IMR-90 (cell line): ENCODE results near the gene FUS. TPM values are rescaled to one million over a fixed set of nuclear protein-coding genes. Genes with fewer than 3 reads are reported as not detected.

Experiments
- ATAC-seq: fragments of 200-7000 bp; cut with Tn5 transposase; 2 replicates; pipeline ENCODE4 v1.9.1; 2020; ENCODE audit warnings: low read depth, mild to moderate bottlenecking, moderate library complexity
- BruUV-seq: library from RNA; stranded (reverse); fragments of 400-500 nt; replicated peaks from 2 replicates; lab custom pipeline; 2021; lab: Mats Ljungman, UMichigan
- CTCF ChIA-PET: fragments of 300-600 bp; formaldehyde crosslinking; extraction: SDS; loops from one replicate; lab custom pipeline; 2021; ENCODE audit warnings: antibody characterized with exemption; lab: Yijun Ruan, JAX
- POLR2A ChIA-PET: fragments of 300-600 bp; sonication (Branson Sonifier 250); formaldehyde crosslinking; loops from one replicate; lab custom pipeline; 2022; ENCODE audit warnings: antibody characterized with exemption; ENCODE audit not compliant: unreplicated experiment; lab: Charles Lee
- DNase-seq: peaks from one replicate; pipeline ENCODE4 v3.0.0; 2013
- H2AFZ ChIP-seq: replicated peaks from 2 replicates; pipeline ENCODE3; 2013; ENCODE audit warnings: low read length, mild to moderate bottlenecking; ENCODE audit not compliant: poor library complexity
- H2AK5ac ChIP-seq: 2 replicates; pipeline ENCODE4 v1.6.1; 2013; ENCODE audit warnings: low read depth, low read length, inconsistent platforms
- H2AK9ac ChIP-seq: replicated peaks from 2 replicates; pipeline ENCODE3; 2013; ENCODE audit warnings: mild to moderate bottlenecking, low read depth, low read length, moderate library complexity; ENCODE audit not compliant: poor library complexity
- H2BK120ac ChIP-seq: 2 replicates; pipeline ENCODE4 v1.6.1; 2013; ENCODE audit warnings: low read depth, low read length, inconsistent platforms
- H2BK15ac ChIP-seq: 3 replicates; pipeline ENCODE4 v1.6.1; 2013; ENCODE audit warnings: low read depth, low read length, inconsistent platforms
- H2BK20ac ChIP-seq: 2 replicates; pipeline ENCODE4 v1.6.1; 2013; ENCODE audit warnings: low read depth, mild to moderate bottlenecking, inconsistent platforms, low read length, moderate library complexity
- H2BK5ac ChIP-seq: 2 replicates; pipeline ENCODE4 v1.6.1; 2013; ENCODE audit warnings: mild to moderate bottlenecking, low read depth, low read length, inconsistent platforms; ENCODE audit not compliant: poor library complexity, severe bottlenecking
- H3K14ac ChIP-seq: replicated peaks from 2 replicates; pipeline ENCODE4 v1.6.1; 2013; ENCODE audit warnings: low read depth, low read length, inconsistent platforms
- H3K18ac ChIP-seq: 2 replicates; pipeline ENCODE4 v1.6.1; 2013; ENCODE audit warnings: low read depth, low read length, control low read depth
- H3K23ac ChIP-seq: 2 replicates; pipeline ENCODE4 v1.6.1; 2013; ENCODE audit warnings: low read depth, low read length, inconsistent platforms
- H3K27ac ChIP-seq: 2 replicates; pipeline ENCODE4 v1.5.1; 2013; ENCODE audit warnings: mild to moderate bottlenecking, control low read depth, low read length; ENCODE audit not compliant: insufficient read depth
- H3K27me3 ChIP-seq: 2 replicates; pipeline ENCODE4 v1.6.1; 2013; ENCODE audit warnings: low read length; ENCODE audit not compliant: control insufficient read depth, insufficient read depth
- H3K36me3 ChIP-seq: 2 replicates; pipeline ENCODE4 v1.6.1; 2013; ENCODE audit warnings: low read length, mixed read lengths; ENCODE audit not compliant: control insufficient read depth, insufficient read depth
- H3K4ac ChIP-seq: 2 replicates; pipeline ENCODE4 v1.6.1; 2013; ENCODE audit warnings: low read depth, low read length, inconsistent platforms
- H3K4me1 ChIP-seq: 2 replicates; pipeline ENCODE4 v1.6.1; 2013; ENCODE audit warnings: low read length, mixed read lengths; ENCODE audit not compliant: control insufficient read depth, insufficient read depth
- H3K4me2 ChIP-seq: 2 replicates; pipeline ENCODE4 v1.6.1; 2013; ENCODE audit warnings: low read depth, mild to moderate bottlenecking, control low read depth, low read length, moderate library complexity
- H3K4me3 ChIP-seq: 2 replicates; pipeline ENCODE4 v1.5.1; 2013; ENCODE audit warnings: low read depth, mild to moderate bottlenecking, control low read depth, low read length, moderate library complexity; ENCODE audit not compliant: insufficient read depth
- H3K56ac ChIP-seq: 2 replicates; pipeline ENCODE4 v1.6.1; 2013; ENCODE audit warnings: low read length, inconsistent platforms; ENCODE audit not compliant: insufficient read depth; ENCODE audit errors: extremely low read depth
- H3K79me1 ChIP-seq, 2 experiments: 2 replicates each; pipeline ENCODE4 v1.6.1; 2013; ENCODE audit warnings: low read length in 2 of 2, inconsistent platforms in 1 of 2, low read depth in 1 of 2
- H3K9ac ChIP-seq: 2 replicates; pipeline ENCODE4 v1.6.1; 2013; ENCODE audit warnings: low read depth, low read length, control low read depth
- H3K9me1 ChIP-seq: 2 replicates; pipeline ENCODE4 v1.6.1; 2013; ENCODE audit warnings: low read length, inconsistent platforms; ENCODE audit not compliant: insufficient read depth
- H3K9me3 ChIP-seq: 2 replicates; pipeline ENCODE4 v1.6.1; 2013; ENCODE audit warnings: low read length; ENCODE audit not compliant: control insufficient read depth, insufficient read depth
- H4K20me1 ChIP-seq: 2 replicates; pipeline ENCODE4 v1.6.1; 2013; ENCODE audit warnings: low read length, inconsistent platforms; ENCODE audit not compliant: insufficient read depth
- H4K5ac ChIP-seq: 2 replicates; pipeline ENCODE4 v1.6.1; 2013; ENCODE audit warnings: mild to moderate bottlenecking, low read depth, low read length, control low read depth
- H4K8ac ChIP-seq, 2 experiments: 2 replicates each; pipeline ENCODE4 v1.6.1; 2013; ENCODE audit warnings: low read depth in 2 of 2, low read length in 2 of 2, control low read depth in 1 of 2, inconsistent platforms in 1 of 2
- H4K91ac ChIP-seq: 2 replicates; pipeline ENCODE4 v1.6.1; 2013; ENCODE audit warnings: low read depth, low read length, inconsistent platforms; ENCODE audit not compliant: insufficient read depth
- MAFK ChIP-seq: IDR thresholded peaks from 2 replicates; pipeline ENCODE4 v1.6.1; 2012; ENCODE audit warnings: low read depth, low read length, improper control_type of control experiment
- MXI1 ChIP-seq: IDR thresholded peaks from 2 replicates; pipeline ENCODE4 v1.6.1; 2012; ENCODE audit warnings: low read depth, mild to moderate bottlenecking, low read length, moderate library complexity, borderline replicate concordance
- POLR2A ChIP-seq: IDR thresholded peaks from 2 replicates; pipeline ENCODE4 v1.6.1; 2012; ENCODE audit warnings: mild to moderate bottlenecking, low read depth, low read length
- RAD21 ChIP-seq: IDR thresholded peaks from 2 replicates; pipeline ENCODE4 v1.6.1; 2012; ENCODE audit warnings: low read length, improper control_type of control experiment
- RFX5 ChIP-seq: IDR thresholded peaks from 2 replicates; pipeline ENCODE4 v1.8.0; 2012; ENCODE audit warnings: low read depth, mild to moderate bottlenecking, low read length, moderate library complexity
- WGBS, 2 experiments: methylation state at CpG; one replicate each; pipeline versions ENCODE4 v1.1.5 to v1.1.7; 2013; ENCODE audit warnings: missing lambda C conversion rate in 2 of 2; ENCODE audit not compliant: insufficient read length in 1 of 2; ENCODE audit errors: extremely low coverage in 2 of 2; 5-methylcytosine and 5-hydroxymethylcytosine counted together
- dilution Hi-C: fragments of 300-500 bp; cut with HindIII; formaldehyde crosslinking; loops from one replicate; pipeline ENCODE4 v1.14.3; 2018; ENCODE audit warnings: low sequenced_read_pairs; ENCODE audit not compliant: unreplicated experiment
- in situ Hi-C: fragments of 300-500 bp; cut with MboI; formaldehyde crosslinking; loops from 3 replicates; pipeline ENCODE4 v1.14.3; 2019; ENCODE audit warnings: low sequenced_read_pairs, inconsistent platforms, mixed read lengths
- intact Hi-C: fragments of 100-400 bp; cut with micrococcal nuclease; formaldehyde crosslinking; loops from 2 replicates; pipeline ENCODE4 v1.10.0; 2022
- polyA plus RNA-seq, 3 experiments: library from polyadenylated mRNA; depleted of rRNA; stranded (reverse); fragments of >200 nt; gene quantifications; 2 replicates each; pipeline ENCODE4 v1.2.3, GENCODE V29; 2012; ENCODE audit warnings: low replicate concordance in 1 of 3
- total RNA-seq: library from RNA; depleted of rRNA; stranded (reverse); fragments of >200 nt; gene quantifications from 2 replicates; pipeline ENCODE4 v1.2.3, GENCODE V29; 2012

Gene FUS
- total and polyA plus RNA-seq, 2 of the 4 experiments (the other 2 are of a cell fraction): 42.8 to 340 TPM

DNA sequence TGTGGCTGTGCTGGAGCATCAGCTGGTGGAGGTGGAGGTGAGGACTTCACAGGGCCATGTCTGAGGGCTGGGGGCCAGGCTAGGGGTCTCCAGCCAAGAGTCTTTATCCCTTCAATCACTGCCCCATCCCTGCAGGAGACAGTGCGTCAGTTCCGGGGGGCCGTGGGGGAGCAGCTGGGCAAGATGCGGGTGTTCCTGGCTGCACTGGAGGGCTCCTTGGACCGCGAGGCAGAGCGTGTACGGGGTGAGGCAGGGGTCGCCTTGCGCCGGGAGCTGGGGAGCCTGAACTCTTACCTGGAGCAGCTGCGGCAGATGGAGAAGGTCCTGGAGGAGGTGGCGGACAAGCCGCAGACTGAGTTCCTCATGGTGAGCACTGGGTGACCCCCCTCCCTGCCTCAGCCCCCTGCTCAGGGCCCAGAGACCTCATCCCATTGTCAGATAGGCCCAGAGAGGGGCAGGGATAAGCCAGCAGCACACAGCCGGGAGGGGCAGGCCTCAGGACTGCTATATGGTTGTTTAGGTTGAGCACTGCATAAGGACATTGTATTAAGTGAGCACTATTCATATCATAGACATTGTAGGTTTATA is 39.3 kb downstream of the FUS start:
- TF ChIP-seq POLR2A: no peak
- TF ChIP-seq RAD21: no peak
- TF ChIP-seq RFX5: no peak
- TF ChIP-seq MXI1: no peak
- no peak for TF ChIP-seq MAFK
- Histone ChIP-seq H4K20me1 (no peaks in the 10 kb centered on the region; the same call in 1 of the 2 replicates), H3K4me2 (no peak overlapping the region), H3K9me3 (no peaks in the 10 kb centered on the region), H4K91ac (no peak overlapping the region), H3K4ac (no peak overlapping the region), H2AK9ac (no peak overlapping the region), H2AK5ac (no peak overlapping the region), H3K14ac (no peak overlapping the region), H3K18ac (no peak overlapping the region), H2AFZ (no peak overlapping the region), H2BK120ac (no peak overlapping the region), H3K36me3 (no peaks in the 10 kb centered on the region), H4K5ac (no peak overlapping the region), H3K23ac (no peak overlapping the region), H3K4me3 (no peak overlapping the region), H2BK15ac (no peak overlapping the region), H3K56ac (no peak overlapping the region), H3K9me1 (no peaks in the 10 kb centered on the region), H2BK20ac (no peak overlapping the region), H3K27me3 (peaks cover 54% of the 10 kb centered on the region), H3K27ac (no peak overlapping the region), H3K79me1 (no peaks in the 10 kb centered on the region), H2BK5ac (no peak overlapping the region), H4K8ac (no peak overlapping the region), H3K9ac (no peak overlapping the region), H3K4me1 (peaks cover 4% of the 10 kb centered on the region; the same call in 1 of the 2 replicates)
- in situ Hi-C loops (no loop called here), dilution Hi-C loops (no loop called here), intact Hi-C loops (loop anchor here (10.0 kb wide), 1 partner anchor 476 kb away; no protein-coding TSS in a partner anchor)
- BruUV-seq: no TSS peak
- CTCF ChIA-PET: no interaction called here
- ATAC-seq (no peak), DNase-seq (no peak)
- 81% methylated on average over 8 of the region's 15 CpGs; no CpG with 5 or more reads in 1 of the 2 experiments for WGBS, 2 experiments
- POLR2A ChIA-PET: no interaction called here
